Parathyroid adenoma (tissue), 2 donors: Measurements from ENCODE around the gene SMNDC1.

Source experiments
- H2AFZ ChIP-seq: fragments of 300-600 bp; sonication (generic); one replicate; pipeline ENCODE4 v1.7.0; 2017; ENCODE audit warnings: antibody characterized with exemption, mild to moderate bottlenecking
- H3K27ac ChIP-seq: fragments of 300-600 bp; sonication (generic); one replicate; pipeline ENCODE4 v1.7.0; 2017
- H3K27me3 ChIP-seq: fragments of 300-600 bp; sonication (generic); one replicate; pipeline ENCODE4 v1.7.0; 2017; ENCODE audit warnings: low read length; ENCODE audit not compliant: control insufficient read depth, insufficient read depth
- H3K36me3 ChIP-seq: fragments of 300-600 bp; sonication (generic); one replicate; pipeline ENCODE4 v1.7.0; 2017; ENCODE audit warnings: low read length; ENCODE audit not compliant: control insufficient read depth, insufficient read depth
- H3K4me1 ChIP-seq: fragments of 300-600 bp; sonication (generic); one replicate; pipeline ENCODE4 v1.7.0; 2017; ENCODE audit warnings: control low read depth
- H3K4me2 ChIP-seq: fragments of 300-600 bp; sonication (generic); one replicate; pipeline ENCODE4 v1.7.0; 2017; ENCODE audit warnings: low read length
- H3K4me3 ChIP-seq: fragments of 300-600 bp; sonication (generic); one replicate; pipeline ENCODE4 v1.7.0; 2017; ENCODE audit warnings: low read depth, low read length
- H3K79me2 ChIP-seq: fragments of 300-600 bp; sonication (generic); one replicate; pipeline ENCODE4 v1.7.0; 2017; ENCODE audit warnings: control low read depth
- H3K9ac ChIP-seq: fragments of 300-600 bp; sonication (generic); one replicate; pipeline ENCODE4 v1.7.0; 2017; ENCODE audit warnings: mild to moderate bottlenecking
- H3K9me3 ChIP-seq: fragments of 300-600 bp; sonication (generic); one replicate; pipeline ENCODE4 v1.7.0; 2017; ENCODE audit warnings: low read length; ENCODE audit not compliant: control insufficient read depth
- CTCF ChIP-seq: fragments of 300-600 bp; sonication (generic); IDR thresholded peaks from one replicate; pipeline ENCODE4 v1.7.0; 2017; ENCODE audit warnings: antibody characterized with exemption, mild to moderate bottlenecking
- donor health status: primary hyperparathyroidism.

The SMNDC1 gene

DNA sequence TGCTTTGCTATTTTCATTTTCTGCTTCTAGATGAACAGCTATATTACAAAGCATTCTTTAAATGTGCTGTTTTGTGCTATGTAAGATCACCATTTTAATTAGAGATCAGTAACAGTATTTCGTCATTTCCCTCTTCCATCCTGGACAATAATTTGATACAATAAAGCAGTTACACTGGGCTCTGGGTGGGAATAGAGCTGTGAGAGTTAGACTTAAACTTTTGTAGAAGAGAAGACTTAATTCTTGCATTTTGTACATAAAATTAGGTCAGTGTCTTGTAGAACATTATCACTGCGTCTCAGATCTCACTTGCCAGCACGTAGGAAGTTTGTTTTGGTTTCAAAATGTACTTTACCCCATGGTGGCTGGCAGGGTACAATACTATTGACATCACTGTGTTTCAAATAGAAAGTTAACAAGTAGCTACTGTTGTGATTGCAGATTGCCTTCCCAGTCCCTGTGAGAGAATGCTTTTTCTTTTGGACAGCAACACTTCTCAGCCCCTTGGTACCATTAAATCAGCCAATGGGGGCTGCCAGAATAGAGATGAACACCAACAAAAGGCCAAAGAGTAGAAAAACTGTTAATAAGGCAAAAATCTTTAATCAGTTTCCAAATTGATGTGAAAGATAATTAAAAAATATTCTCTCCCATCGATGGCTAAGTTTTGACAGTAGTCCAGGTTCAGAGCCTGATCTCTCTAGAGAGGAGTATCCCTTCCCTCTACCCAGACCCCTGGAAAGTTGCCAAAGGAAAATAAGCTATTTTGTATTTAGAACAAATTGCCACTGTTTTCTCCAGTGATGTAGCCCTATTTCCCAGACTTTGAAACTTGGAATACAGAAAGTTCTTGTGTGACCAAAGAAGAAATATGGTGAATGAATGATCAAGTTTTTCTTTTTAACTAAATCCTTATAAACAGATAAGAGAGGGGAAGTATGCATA, 35.1 kb downstream of the SMNDC1 start:
- no peaks in the 10 kb centered on the region for H3K27me3 ChIP-seq
- H3K36me3 ChIP-seq = no peaks in the 10 kb centered on the region
- peaks cover 14% of the 10 kb centered on the region for H3K4me1 ChIP-seq
- no peaks in the 10 kb centered on the region for H3K9me3 ChIP-seq
- peak overlapping the region; percentile 24 for H3K4me3 ChIP-seq
- H3K27ac ChIP-seq = peak overlapping the region; percentile 40
- peaks cover 9% of the 10 kb centered on the region for H3K79me2 ChIP-seq
- TF ChIP-seq CTCF = no peak
- H3K4me2 ChIP-seq = peak overlapping the region; percentile 52
- H3K9ac ChIP-seq = no peak overlapping the region
- no peak overlapping the region for H2AFZ ChIP-seq

DNA sequence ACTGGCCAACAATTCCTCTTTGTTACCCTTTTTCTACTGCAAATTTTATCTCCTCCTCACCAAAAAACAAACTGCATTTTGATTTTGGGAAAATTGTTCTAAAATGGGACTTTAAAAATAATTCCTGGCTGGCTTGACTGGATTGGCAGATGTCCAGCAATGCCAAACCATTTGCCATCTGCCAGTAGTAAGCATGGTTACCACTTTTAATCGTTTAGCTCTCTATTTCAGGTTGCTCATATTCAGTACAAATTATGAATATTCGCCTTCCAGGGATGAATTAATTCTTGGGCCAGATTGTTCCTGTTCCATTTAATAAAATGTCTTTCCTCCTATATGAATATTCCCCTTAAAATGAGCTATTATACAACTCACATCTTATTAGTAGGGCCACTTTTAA, 35.7 kb downstream of the SMNDC1 start:
- peaks cover 13% of the 10 kb centered on the region for H3K4me1 ChIP-seq

GRCh38 chr10:110268442-110268841, 36.3 kb downstream of the SMNDC1 start:
- no peak overlapping the region for H3K9ac ChIP-seq
- H3K36me3 ChIP-seq = no peaks in the 10 kb centered on the region
- no peak for TF ChIP-seq CTCF
- no peaks in the 10 kb centered on the region for H3K9me3 ChIP-seq
- peak overlapping the region; percentile 52 for H3K4me2 ChIP-seq
- H3K27ac ChIP-seq = no peak overlapping the region
- H3K4me1 ChIP-seq = peaks cover 10% of the 10 kb centered on the region
- no peaks in the 10 kb centered on the region for H3K27me3 ChIP-seq
- peaks cover 6% of the 10 kb centered on the region for H3K79me2 ChIP-seq
- H2AFZ ChIP-seq = no peak overlapping the region
- H3K4me3 ChIP-seq = peak overlapping the region; percentile 27

More for the DNA sequence above, 35.7 kb downstream of the SMNDC1 start:
- H3K27ac ChIP-seq = peak overlapping the region; percentile 40
- no peaks in the 10 kb centered on the region for H3K9me3 ChIP-seq
- H3K4me3 ChIP-seq = peak overlapping the region; percentile 27
- no peak for TF ChIP-seq CTCF
- peak overlapping the region; percentile 52 for H3K4me2 ChIP-seq
- H2AFZ ChIP-seq = no peak overlapping the region
- no peak overlapping the region for H3K9ac ChIP-seq
- no peaks in the 10 kb centered on the region for H3K36me3 ChIP-seq
- peaks cover 9% of the 10 kb centered on the region for H3K79me2 ChIP-seq
- H3K27me3 ChIP-seq = no peaks in the 10 kb centered on the region

DNA sequence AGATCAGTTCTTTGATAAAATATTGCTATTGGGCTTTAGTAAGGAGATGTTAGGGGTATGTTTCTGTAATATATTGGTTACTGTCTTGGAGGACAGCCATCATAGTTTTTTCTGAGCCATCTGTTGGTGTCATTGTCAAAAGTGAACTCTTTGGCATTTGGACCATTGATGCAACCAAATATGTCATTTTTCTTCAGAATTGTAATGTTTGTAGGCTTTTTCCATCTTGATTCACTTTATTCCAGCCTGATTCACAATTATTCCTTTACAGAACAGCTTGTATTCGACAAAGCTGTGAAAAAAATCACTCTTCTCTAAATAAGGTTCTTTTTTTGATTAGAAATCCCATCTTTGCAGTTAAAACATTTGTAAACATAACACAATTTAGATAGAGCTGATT, 37.4 kb downstream of the SMNDC1 start:
- Histone ChIP-seq H2AFZ (no peak overlapping the region), H3K36me3 (no peaks in the 10 kb centered on the region), H3K79me2 (peaks cover 6% of the 10 kb centered on the region), H3K4me2 (no peak overlapping the region), H3K9me3 (no peaks in the 10 kb centered on the region), H3K27ac (no peak overlapping the region), H3K4me1 (peaks cover 8% of the 10 kb centered on the region), H3K9ac (no peak overlapping the region), H3K4me3 (no peak overlapping the region), H3K27me3 (no peaks in the 10 kb centered on the region)
- TF ChIP-seq CTCF = no peak
